ENCODE results near the gene MLANA.

MLANA gene

DNA sequence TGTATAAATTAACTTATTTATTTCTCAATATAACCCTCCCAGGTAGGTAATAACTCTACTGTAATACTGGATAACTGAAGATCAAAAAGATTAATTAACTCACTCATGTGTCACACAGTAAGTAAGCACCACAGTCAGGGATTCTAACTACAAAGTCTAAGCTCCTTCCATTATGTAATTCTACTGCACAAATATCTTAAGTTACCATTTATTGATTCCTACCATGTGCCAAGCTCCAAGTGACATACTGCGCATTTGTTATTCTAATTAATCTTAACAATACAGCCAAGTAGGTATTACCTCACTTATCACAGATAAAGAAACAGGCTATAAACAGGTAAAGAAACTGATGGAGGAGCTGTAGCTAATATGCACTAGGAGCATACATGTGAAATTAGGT, 66.5 kb downstream of the MLANA start:
- DNase-seq (ENCODE audit: low read depth in 2 of 2): no peak

DNA sequence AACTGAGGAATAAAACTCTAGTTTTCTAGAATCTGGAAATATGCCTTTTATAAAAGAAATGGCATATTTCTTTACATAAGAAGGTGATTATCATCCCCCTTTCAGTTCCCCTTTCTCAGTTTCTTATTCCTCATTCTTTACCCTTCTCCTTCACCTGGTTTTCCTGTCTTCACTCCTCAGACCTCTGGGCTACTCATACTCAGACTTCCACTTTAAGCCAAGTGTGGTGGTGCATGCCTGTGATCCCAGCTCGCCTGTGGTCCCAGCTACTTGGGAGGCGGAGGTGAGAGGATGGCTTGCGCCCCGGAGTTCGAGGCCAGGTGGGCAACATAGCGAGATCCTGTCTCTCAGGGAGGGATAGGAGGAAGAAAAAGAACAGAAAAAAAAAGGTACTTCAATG, 67.6 kb downstream of the MLANA start:
- no peak for DNase-seq (ENCODE audit: low read depth in 2 of 2)

Measured in fibroblast of skin of left quadriceps (primary cell).